ENCODE measurements around the gene TBX6.

GRCh38 chr16:30088832-30089624 lies 2.7 kb downstream of the TBX6 start:
- no peak for TF ChIP-seq CTCF (conservative IDR thresholded peaks at IDR 0.05; ENCODE audit: low read depth, low read length)
- no peak for TF ChIP-seq CHD1 (IDR thresholded peaks at IDR 0.05; ENCODE audit: low read depth, low read length)
- TF ChIP-seq POLR2A (IDR thresholded peaks at IDR 0.05; ENCODE audit: low read depth, low read length): no peak
- no peak for TF ChIP-seq RCOR1 (IDR thresholded peaks at IDR 0.05; ENCODE audit: insufficient replicate concordance, low read length)
- no peak for TF ChIP-seq SMC3 (IDR thresholded peaks at IDR 0.05; ENCODE audit: low read depth, low read length)
- TF ChIP-seq RAD21 (IDR thresholded peaks at IDR 0.05; ENCODE audit: low read length): no peak
- no peak for TF ChIP-seq CEBPB (IDR thresholded peaks at IDR 0.05; ENCODE audit: low read depth, low read length)
- no peak for TF ChIP-seq MAFK (IDR thresholded peaks at IDR 0.05; ENCODE audit: low read depth, low read length)
- no peak for TF ChIP-seq BHLHE40 (IDR thresholded peaks at IDR 0.05; ENCODE audit: low read depth, low read length)
- TF ChIP-seq ELK1 (IDR thresholded peaks at IDR 0.05; ENCODE audit: borderline replicate concordance, low read depth, low read length): no peak
- no peak for TF ChIP-seq FOS (IDR thresholded peaks at IDR 0.05; ENCODE audit: low read depth, low read length)
- no peak for TF ChIP-seq RFX5 (IDR thresholded peaks at IDR 0.05; ENCODE audit: low read depth, low read length)
- no peak for TF ChIP-seq USF2 (IDR thresholded peaks at IDR 0.05; ENCODE audit: low read depth, low read length)
- TF ChIP-seq NFE2L2 (IDR thresholded peaks at IDR 0.05; ENCODE audit: low read depth, low read length): no peak
